GM12878 (cell line): ENCODE results near the gene MLN.

Experiments used
- BCL3 ChIP-seq: IDR thresholded peaks from 2 replicates; pipeline ENCODE4 v1.6.1; 2011; ENCODE audit warnings: borderline replicate concordance, low read depth, mild to moderate bottlenecking, moderate library complexity, low read length; ENCODE audit not compliant: insufficient read depth, poor library complexity, severe bottlenecking
- EZH2 ChIP-seq: IDR thresholded peaks from 2 replicates; pipeline ENCODE4 v1.6.1; 2012; ENCODE audit warnings: low read depth, mild to moderate bottlenecking, control low read depth, inconsistent platforms, low read length, borderline replicate concordance; ENCODE audit not compliant: control insufficient read depth
- GATAD2B ChIP-seq: fragments of 450-650 bp; conservative IDR thresholded peaks from 2 replicates; pipeline ENCODE4 v1.6.1; 2017; ENCODE audit warnings: low read depth, mild to moderate bottlenecking, moderate library complexity
- REST ChIP-seq: IDR thresholded peaks from 2 replicates; pipeline ENCODE4 v1.6.1; 2012; ENCODE audit warnings: mild to moderate bottlenecking, low read depth, low read length
- SREBF1 ChIP-seq: IDR thresholded peaks from 2 replicates; pipeline ENCODE4 v1.6.1; 2012; ENCODE audit warnings: mild to moderate bottlenecking, low read length
- SUPT20H ChIP-seq: IDR thresholded peaks from 2 replicates; pipeline ENCODE4 v1.6.1; 2011; ENCODE audit warnings: low read depth, mild to moderate bottlenecking, low read length, moderate library complexity, borderline replicate concordance; ENCODE audit not compliant: control insufficient read depth
- TARDBP ChIP-seq: IDR thresholded peaks from 2 replicates; pipeline ENCODE4 v1.6.1; 2016; ENCODE audit warnings: borderline replicate concordance
- YY1 ChIP-seq: IDR thresholded peaks from 2 replicates; pipeline ENCODE4 v1.6.1; 2011; ENCODE audit warnings: low read depth, mild to moderate bottlenecking, low read length
- ZBED1 ChIP-seq: IDR thresholded peaks from 2 replicates; pipeline ENCODE4 v1.6.1; 2016; ENCODE audit warnings: borderline replicate concordance
- ZNF207 ChIP-seq: fragments of 450-650 bp; IDR thresholded peaks from 2 replicates; pipeline ENCODE4 v1.6.1; 2014; ENCODE audit warnings: antibody characterized with exemption, mild to moderate bottlenecking, borderline replicate concordance
- ZNF24 ChIP-seq: fragments of 450-650 bp; IDR thresholded peaks from 2 replicates; pipeline ENCODE4 v1.6.1; 2017; ENCODE audit warnings: antibody characterized with exemption, mild to moderate bottlenecking
- ZNF274 ChIP-seq: IDR thresholded peaks from one replicate; pipeline ENCODE4 v1.8.0; 2011; ENCODE audit not compliant: insufficient read length, insufficient read depth

GRCh38 chr6:33748841-33749240 lies 55.0 kb downstream of the MLN start:
- TF ChIP-seq YY1 (no peak), ZNF207 (no peak), REST (no peak), SUPT20H (no peak), ZNF24 (no peak), TARDBP (no peak), SREBF1 (no peak), GATAD2B (no peak), EZH2 (no peak), ZBED1 (no peak), ZNF274 (no peak), BCL3 (no peak)
